ENCODE data around the gene PRKCD.

Gene PRKCD

GRCh38 chr3:53185761-53186465 lies 24.9 kb downstream of the PRKCD start:
- H2BK15ac ChIP-seq (replicated peaks; ENCODE audit: low read depth), result no peak overlapping the region
- H3K36me3 ChIP-seq (ENCODE audit: control insufficient read depth, insufficient read depth, low read length), result peaks cover 7% of the 10 kb centered on the region
- no peak overlapping the region for H3K9ac ChIP-seq (ENCODE audit: low read length)
- H3K4me2 ChIP-seq (ENCODE audit: low read length), result no peak overlapping the region
- H3K56ac ChIP-seq (ENCODE audit: low read length), result no peak overlapping the region
- H3K4ac ChIP-seq (ENCODE audit: low read depth, low read length), result no peak overlapping the region
- WGBS (ENCODE audit: extremely low coverage, insufficient coverage, low lambda C conversion rate), result no CpG with 5 or more reads among the region's 20 CpGs
- H3K79me2 ChIP-seq (ENCODE audit: control insufficient read depth, insufficient read depth, low read length), result no peaks in the 10 kb centered on the region
- H4K8ac ChIP-seq (ENCODE audit: low read depth, low read length), result no peak overlapping the region
- DNase-seq, result no peak
- no peak overlapping the region for H2AK5ac ChIP-seq (ENCODE audit: low read length)
- H3K4me1 ChIP-seq (ENCODE audit: control insufficient read depth, low read depth, low read length), result no peaks in the 10 kb centered on the region
- no peaks in the 10 kb centered on the region for H3K79me1 ChIP-seq (ENCODE audit: low read length)
- no peak overlapping the region for H3K18ac ChIP-seq (ENCODE audit: low read length)
- no peak overlapping the region for H3K4me3 ChIP-seq (ENCODE audit: low read length)
- no peak overlapping the region for H2BK5ac ChIP-seq (ENCODE audit: low read length)
- H3K27ac ChIP-seq (ENCODE audit: low read depth, low read length), result no peak overlapping the region
- no peak overlapping the region for H4K5ac ChIP-seq (ENCODE audit: low read length)
- no peak overlapping the region for H3K23ac ChIP-seq (ENCODE audit: low read length)
- no peaks in the 10 kb centered on the region for H3K27me3 ChIP-seq (ENCODE audit: insufficient read depth, low read length, poor library complexity)
- H2BK120ac ChIP-seq (ENCODE audit: low read depth, low read length), result no peak overlapping the region

- no peak for DNase-seq
- no peak overlapping the region for H3K9ac ChIP-seq (ENCODE audit: low read length)
- H3K4me2 ChIP-seq (ENCODE audit: low read length), result no peak overlapping the region
- no peak overlapping the region for H2AK5ac ChIP-seq (ENCODE audit: low read length)
- H2BK15ac ChIP-seq (replicated peaks; ENCODE audit: low read depth), result no peak overlapping the region
- H2BK5ac ChIP-seq (ENCODE audit: low read length), result no peak overlapping the region
- no peak overlapping the region for H3K23ac ChIP-seq (ENCODE audit: low read length)
- no peak overlapping the region for H3K4ac ChIP-seq (ENCODE audit: low read depth, low read length)
- H4K8ac ChIP-seq (ENCODE audit: low read depth, low read length), result no peak overlapping the region
- no peak overlapping the region for H3K4me3 ChIP-seq (ENCODE audit: low read length)
- H3K56ac ChIP-seq (ENCODE audit: low read length), result no peak overlapping the region
- H3K27me3 ChIP-seq (ENCODE audit: insufficient read depth, low read length, poor library complexity), result no peaks in the 10 kb centered on the region
- no peaks in the 10 kb centered on the region for H3K79me1 ChIP-seq (ENCODE audit: low read length)
- no peak overlapping the region for H2BK120ac ChIP-seq (ENCODE audit: low read depth, low read length)
- H3K4me1 ChIP-seq (ENCODE audit: control insufficient read depth, low read depth, low read length), result no peaks in the 10 kb centered on the region
- H4K5ac ChIP-seq (ENCODE audit: low read length), result no peak overlapping the region
- no peak overlapping the region for H3K27ac ChIP-seq (ENCODE audit: low read depth, low read length)
- WGBS (ENCODE audit: extremely low coverage, insufficient coverage, low lambda C conversion rate), result no CpG with 5 or more reads among the region's 9 CpGs
- H3K79me2 ChIP-seq (ENCODE audit: control insufficient read depth, insufficient read depth, low read length), result no peaks in the 10 kb centered on the region
- peaks cover 7% of the 10 kb centered on the region for H3K36me3 ChIP-seq (ENCODE audit: control insufficient read depth, insufficient read depth, low read length)
- no peak overlapping the region for H3K18ac ChIP-seq (ENCODE audit: low read length)
Measured at GRCh38 chr3:53186726-53187125, 25.7 kb downstream of the PRKCD start.

- Histone ChIP-seq H2BK15ac (replicated peaks; ENCODE audit: low read depth) (no peak overlapping the region), H3K79me2 (ENCODE audit: control insufficient read depth, insufficient read depth, low read length) (no peaks in the 10 kb centered on the region), H2BK120ac (ENCODE audit: low read depth, low read length) (no peak overlapping the region), H3K36me3 (ENCODE audit: control insufficient read depth, insufficient read depth, low read length) (peaks cover 7% of the 10 kb centered on the region), H2AK5ac (ENCODE audit: low read length) (no peak overlapping the region), H2BK5ac (ENCODE audit: low read length) (no peak overlapping the region), H4K5ac (ENCODE audit: low read length) (no peak overlapping the region), H3K4me1 (ENCODE audit: control insufficient read depth, low read depth, low read length) (no peaks in the 10 kb centered on the region), H3K56ac (ENCODE audit: low read length) (no peak overlapping the region), H3K27me3 (ENCODE audit: insufficient read depth, low read length, poor library complexity) (no peaks in the 10 kb centered on the region), H3K23ac (ENCODE audit: low read length) (no peak overlapping the region), H4K8ac (ENCODE audit: low read depth, low read length) (no peak overlapping the region), H3K4ac (ENCODE audit: low read depth, low read length) (no peak overlapping the region), H3K4me2 (ENCODE audit: low read length) (no peak overlapping the region), H3K27ac (ENCODE audit: low read depth, low read length) (no peak overlapping the region), H3K18ac (ENCODE audit: low read length) (no peak overlapping the region), H3K79me1 (ENCODE audit: low read length) (no peaks in the 10 kb centered on the region), H3K4me3 (ENCODE audit: low read length) (no peak overlapping the region), H3K9ac (ENCODE audit: low read length) (no peak overlapping the region)
- WGBS (ENCODE audit: extremely low coverage, insufficient coverage, low lambda C conversion rate), result no CpG with 5 or more reads among the region's 4 CpGs
- DNase-seq, result no peak
Measured at GRCh38 chr3:53187430-53187829, 26.4 kb downstream of the PRKCD start.

GRCh38 chr3:53188136-53188685 lies 27.2 kb downstream of the PRKCD start:
- Histone ChIP-seq H3K27me3 (ENCODE audit: insufficient read depth, low read length, poor library complexity) (no peaks in the 10 kb centered on the region), H3K23ac (ENCODE audit: low read length) (no peak overlapping the region), H2BK5ac (ENCODE audit: low read length) (no peak overlapping the region), H4K5ac (ENCODE audit: low read length) (no peak overlapping the region), H3K4me3 (ENCODE audit: low read length) (no peak overlapping the region), H3K4me2 (ENCODE audit: low read length) (no peak overlapping the region), H2AK5ac (ENCODE audit: low read length) (no peak overlapping the region), H2BK15ac (replicated peaks; ENCODE audit: low read depth) (no peak overlapping the region), H3K79me1 (ENCODE audit: low read length) (no peaks in the 10 kb centered on the region), H3K18ac (ENCODE audit: low read length) (no peak overlapping the region), H3K36me3 (ENCODE audit: control insufficient read depth, insufficient read depth, low read length) (peaks cover 6% of the 10 kb centered on the region), H2BK120ac (ENCODE audit: low read depth, low read length) (no peak overlapping the region), H3K56ac (ENCODE audit: low read length) (no peak overlapping the region), H3K79me2 (ENCODE audit: control insufficient read depth, insufficient read depth, low read length) (no peaks in the 10 kb centered on the region), H3K27ac (ENCODE audit: low read depth, low read length) (no peak overlapping the region), H3K4me1 (ENCODE audit: control insufficient read depth, low read depth, low read length) (no peaks in the 10 kb centered on the region), H4K8ac (ENCODE audit: low read depth, low read length) (no peak overlapping the region), H3K4ac (ENCODE audit: low read depth, low read length) (no peak overlapping the region), H3K9ac (ENCODE audit: low read length) (no peak overlapping the region)
- no CpG with 5 or more reads among the region's 5 CpGs for WGBS (ENCODE audit: extremely low coverage, insufficient coverage, low lambda C conversion rate)
- no peak for DNase-seq

GRCh38 chr3:53188720-53189119 lies 27.7 kb downstream of the PRKCD start:
- H3K79me1 ChIP-seq (ENCODE audit: low read length), result no peaks in the 10 kb centered on the region
- H2BK120ac ChIP-seq (ENCODE audit: low read depth, low read length), result no peak overlapping the region
- H3K27ac ChIP-seq (ENCODE audit: low read depth, low read length), result no peak overlapping the region
- DNase-seq, result no peak
- no peak overlapping the region for H3K23ac ChIP-seq (ENCODE audit: low read length)
- H2BK15ac ChIP-seq (replicated peaks; ENCODE audit: low read depth), result no peak overlapping the region
- H2AK5ac ChIP-seq (ENCODE audit: low read length), result no peak overlapping the region
- no peaks in the 10 kb centered on the region for H3K79me2 ChIP-seq (ENCODE audit: control insufficient read depth, insufficient read depth, low read length)
- H3K18ac ChIP-seq (ENCODE audit: low read length), result no peak overlapping the region
- no peak overlapping the region for H4K5ac ChIP-seq (ENCODE audit: low read length)
- no peak overlapping the region for H2BK5ac ChIP-seq (ENCODE audit: low read length)
- no peak overlapping the region for H3K4me3 ChIP-seq (ENCODE audit: low read length)
- no peak overlapping the region for H3K4ac ChIP-seq (ENCODE audit: low read depth, low read length)
- peaks cover 3% of the 10 kb centered on the region for H3K36me3 ChIP-seq (ENCODE audit: control insufficient read depth, insufficient read depth, low read length)
- no peak overlapping the region for H3K9ac ChIP-seq (ENCODE audit: low read length)
- no peaks in the 10 kb centered on the region for H3K4me1 ChIP-seq (ENCODE audit: control insufficient read depth, low read depth, low read length)
- H3K4me2 ChIP-seq (ENCODE audit: low read length), result no peak overlapping the region
- no peak overlapping the region for H3K56ac ChIP-seq (ENCODE audit: low read length)
- no peak overlapping the region for H4K8ac ChIP-seq (ENCODE audit: low read depth, low read length)
- WGBS (ENCODE audit: extremely low coverage, insufficient coverage, low lambda C conversion rate), result no CpG with 5 or more reads among the region's 13 CpGs
- H3K27me3 ChIP-seq (ENCODE audit: insufficient read depth, low read length, poor library complexity), result no peaks in the 10 kb centered on the region

- no peak overlapping the region for H2BK120ac ChIP-seq (ENCODE audit: low read depth, low read length)
Measured at GRCh38 chr3:53189276-53189675, 28.3 kb downstream of the PRKCD start.

More at GRCh38 chr3:53189276-53189675, 28.3 kb downstream of the PRKCD start:
- H3K4me1 ChIP-seq (ENCODE audit: control insufficient read depth, low read depth, low read length), result peaks cover 2% of the 10 kb centered on the region
- H3K56ac ChIP-seq (ENCODE audit: low read length), result no peak overlapping the region
- H3K79me2 ChIP-seq (ENCODE audit: control insufficient read depth, insufficient read depth, low read length), result no peaks in the 10 kb centered on the region
- no peak for DNase-seq
- no peaks in the 10 kb centered on the region for H3K79me1 ChIP-seq (ENCODE audit: low read length)
- no peak overlapping the region for H2AK5ac ChIP-seq (ENCODE audit: low read length)
- H3K4me2 ChIP-seq (ENCODE audit: low read length), result no peak overlapping the region
- H4K8ac ChIP-seq (ENCODE audit: low read depth, low read length), result no peak overlapping the region
- no peak overlapping the region for H3K18ac ChIP-seq (ENCODE audit: low read length)
- no peaks in the 10 kb centered on the region for H3K27me3 ChIP-seq (ENCODE audit: insufficient read depth, low read length, poor library complexity)
- H3K36me3 ChIP-seq (ENCODE audit: control insufficient read depth, insufficient read depth, low read length), result peaks cover 3% of the 10 kb centered on the region
- no peak overlapping the region for H3K9ac ChIP-seq (ENCODE audit: low read length)
- H3K27ac ChIP-seq (ENCODE audit: low read depth, low read length), result no peak overlapping the region
- WGBS (ENCODE audit: extremely low coverage, insufficient coverage, low lambda C conversion rate), result no CpG with 5 or more reads among the region's 3 CpGs
- H2BK5ac ChIP-seq (ENCODE audit: low read length), result no peak overlapping the region
- H3K4ac ChIP-seq (ENCODE audit: low read depth, low read length), result no peak overlapping the region
- no peak overlapping the region for H2BK15ac ChIP-seq (replicated peaks; ENCODE audit: low read depth)
- H3K23ac ChIP-seq (ENCODE audit: low read length), result no peak overlapping the region
- H4K5ac ChIP-seq (ENCODE audit: low read length), result no peak overlapping the region
- no peak overlapping the region for H3K4me3 ChIP-seq (ENCODE audit: low read length)

Data from mesendoderm (in vitro differentiated cells).